Measurements from ENCODE around the gene CD63.

Gene CD63

DNA sequence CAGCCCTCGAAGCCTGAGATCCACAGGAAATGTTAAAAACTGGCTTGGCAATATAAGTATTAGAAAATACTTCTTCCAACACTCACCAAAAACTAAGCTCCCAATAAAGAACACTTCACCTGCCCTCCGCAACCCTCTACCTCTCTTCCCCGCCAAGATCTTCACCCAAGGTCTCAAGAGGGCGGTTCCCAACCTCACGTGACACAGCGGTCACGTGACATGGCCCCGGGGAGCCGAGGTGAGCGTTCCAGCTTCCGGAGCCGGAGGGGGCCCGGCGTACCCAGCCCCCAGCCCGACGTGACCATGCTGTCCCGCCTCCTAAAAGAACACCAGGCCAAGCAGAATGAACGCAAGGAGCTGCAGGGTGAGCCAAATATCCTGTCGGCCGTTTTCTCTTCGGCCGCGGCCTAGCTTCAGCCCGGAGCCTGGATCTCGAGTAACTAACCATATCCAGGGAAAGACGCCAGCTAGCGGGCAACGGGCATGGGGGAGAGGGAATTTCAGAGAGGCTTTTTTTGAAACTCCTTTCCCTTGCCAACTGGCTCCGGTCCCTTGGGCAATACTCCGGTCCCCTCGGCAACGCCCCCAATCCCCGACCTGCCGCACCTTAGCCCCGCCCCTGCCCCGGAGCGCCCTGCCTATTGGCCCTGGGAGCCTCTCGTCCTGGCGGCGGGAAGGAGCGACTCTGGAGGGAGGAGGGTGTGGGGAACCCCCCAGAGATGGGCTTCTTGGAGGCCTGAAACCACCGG is 12.8 kb downstream of the CD63 start, which contains the start of gene BLOC1S1 (continued):
- TF ChIP-seq, protein P1, sequence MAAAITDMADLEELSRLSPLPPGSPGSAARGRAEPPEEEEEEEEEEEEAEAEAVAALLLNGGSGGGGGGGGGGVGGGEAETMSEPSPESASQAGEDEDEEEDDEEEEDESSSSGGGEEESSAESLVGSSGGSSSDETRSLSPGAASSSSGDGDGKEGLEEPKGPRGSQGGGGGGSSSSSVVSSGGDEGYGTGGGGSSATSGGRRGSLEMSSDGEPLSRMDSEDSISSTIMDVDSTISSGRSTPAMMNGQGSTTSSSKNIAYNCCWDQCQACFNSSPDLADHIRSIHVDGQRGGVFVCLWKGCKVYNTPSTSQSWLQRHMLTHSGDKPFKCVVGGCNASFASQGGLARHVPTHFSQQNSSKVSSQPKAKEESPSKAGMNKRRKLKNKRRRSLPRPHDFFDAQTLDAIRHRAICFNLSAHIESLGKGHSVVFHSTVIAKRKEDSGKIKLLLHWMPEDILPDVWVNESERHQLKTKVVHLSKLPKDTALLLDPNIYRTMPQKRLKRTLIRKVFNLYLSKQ (tag by site-specific recombination; IDR thresholded peaks at IDR 0.05; ENCODE audit: borderline replicate concordance): no peak
- TF ChIP-seq KLF7 (tag by site-specific recombination; IDR thresholded peaks at IDR 0.05; ENCODE audit: borderline replicate concordance) (peak; percentile 99), ZBTB7A (tag by site-specific recombination; IDR thresholded peaks at IDR 0.05; ENCODE audit: low read depth) (peak; percentile 92), ZNF621 (tag by site-specific recombination; IDR thresholded peaks at IDR 0.05) (no peak), ZNF670 (tag by site-specific recombination; IDR thresholded peaks at IDR 0.05; ENCODE audit: low read depth) (no peak), ZNF23 (tag by site-specific recombination; IDR thresholded peaks at IDR 0.05; ENCODE audit: borderline replicate concordance) (no peak; the same call in 1 of the 2 replicates), ZNF335 (tag by site-specific recombination; conservative IDR thresholded peaks at IDR 0.05) (peak; percentile 97), KLF8 (tag by site-specific recombination; IDR thresholded peaks at IDR 0.05) (peak; percentile 99), ZNF792 (tag by site-specific recombination; IDR thresholded peaks at IDR 0.05) (no peak), ZNF692 (tag by site-specific recombination; IDR thresholded peaks at IDR 0.05) (peak; percentile 89), HOXC10 (CRISPR knock-in tag; IDR thresholded peaks at IDR 0.05) (no peak), ZNF658 (tag by site-specific recombination; IDR thresholded peaks at IDR 0.05) (no peak), ZNF488 (tag by site-specific recombination; IDR thresholded peaks at IDR 0.05) (no peak), IKZF3 (tag by site-specific recombination; IDR thresholded peaks at IDR 0.05) (peak; percentile 51; the same call in 1 of the 2 replicates), ZNF626 (tag by site-specific recombination; IDR thresholded peaks at IDR 0.05) (no peak), YY2 (tag by site-specific recombination; IDR thresholded peaks at IDR 0.05) (peak; percentile 76), ZNF791 (tag by site-specific recombination; IDR thresholded peaks at IDR 0.05) (no peak), ZNF768 (tag by site-specific recombination; IDR thresholded peaks at IDR 0.05) (no peak), KLF10 (tag by site-specific recombination; IDR thresholded peaks at IDR 0.05) (peak; percentile 98), ZNF366 (tag by site-specific recombination; conservative IDR thresholded peaks at IDR 0.05) (peak; percentile 51), YY1 (tag by site-specific recombination; IDR thresholded peaks at IDR 0.05) (peak; percentile 77), ZNF473 (tag by site-specific recombination; IDR thresholded peaks at IDR 0.05) (no peak)
- TF ChIP-seq, protein P2, sequence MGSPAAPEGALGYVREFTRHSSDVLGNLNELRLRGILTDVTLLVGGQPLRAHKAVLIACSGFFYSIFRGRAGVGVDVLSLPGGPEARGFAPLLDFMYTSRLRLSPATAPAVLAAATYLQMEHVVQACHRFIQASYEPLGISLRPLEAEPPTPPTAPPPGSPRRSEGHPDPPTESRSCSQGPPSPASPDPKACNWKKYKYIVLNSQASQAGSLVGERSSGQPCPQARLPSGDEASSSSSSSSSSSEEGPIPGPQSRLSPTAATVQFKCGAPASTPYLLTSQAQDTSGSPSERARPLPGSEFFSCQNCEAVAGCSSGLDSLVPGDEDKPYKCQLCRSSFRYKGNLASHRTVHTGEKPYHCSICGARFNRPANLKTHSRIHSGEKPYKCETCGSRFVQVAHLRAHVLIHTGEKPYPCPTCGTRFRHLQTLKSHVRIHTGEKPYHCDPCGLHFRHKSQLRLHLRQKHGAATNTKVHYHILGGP (tag by site-specific recombination; IDR thresholded peaks at IDR 0.05): 0 out of 2 replicates have a peak, but pooled peaks have one; percentile 22
- TF ChIP-seq, protein P3, sequence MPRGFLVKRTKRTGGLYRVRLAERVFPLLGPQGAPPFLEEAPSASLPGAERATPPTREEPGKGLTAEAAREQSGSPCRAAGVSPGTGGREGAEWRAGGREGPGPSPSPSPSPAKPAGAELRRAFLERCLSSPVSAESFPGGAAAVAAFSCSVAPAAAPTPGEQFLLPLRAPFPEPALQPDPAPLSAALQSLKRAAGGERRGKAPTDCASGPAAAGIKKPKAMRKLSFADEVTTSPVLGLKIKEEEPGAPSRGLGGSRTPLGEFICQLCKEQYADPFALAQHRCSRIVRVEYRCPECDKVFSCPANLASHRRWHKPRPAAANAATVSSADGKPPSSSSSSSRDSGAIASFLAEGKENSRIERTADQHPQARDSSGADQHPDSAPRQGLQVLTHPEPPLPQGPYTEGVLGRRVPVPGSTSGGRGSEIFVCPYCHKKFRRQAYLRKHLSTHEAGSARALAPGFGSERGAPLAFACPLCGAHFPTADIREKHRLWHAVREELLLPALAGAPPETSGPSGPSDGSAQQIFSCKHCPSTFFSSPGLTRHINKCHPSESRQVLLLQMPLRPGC (tag by site-specific recombination; IDR thresholded peaks at IDR 0.05): peak; percentile 90; the same call in 1 of the 2 replicates
- TF ChIP-seq, protein P4, sequence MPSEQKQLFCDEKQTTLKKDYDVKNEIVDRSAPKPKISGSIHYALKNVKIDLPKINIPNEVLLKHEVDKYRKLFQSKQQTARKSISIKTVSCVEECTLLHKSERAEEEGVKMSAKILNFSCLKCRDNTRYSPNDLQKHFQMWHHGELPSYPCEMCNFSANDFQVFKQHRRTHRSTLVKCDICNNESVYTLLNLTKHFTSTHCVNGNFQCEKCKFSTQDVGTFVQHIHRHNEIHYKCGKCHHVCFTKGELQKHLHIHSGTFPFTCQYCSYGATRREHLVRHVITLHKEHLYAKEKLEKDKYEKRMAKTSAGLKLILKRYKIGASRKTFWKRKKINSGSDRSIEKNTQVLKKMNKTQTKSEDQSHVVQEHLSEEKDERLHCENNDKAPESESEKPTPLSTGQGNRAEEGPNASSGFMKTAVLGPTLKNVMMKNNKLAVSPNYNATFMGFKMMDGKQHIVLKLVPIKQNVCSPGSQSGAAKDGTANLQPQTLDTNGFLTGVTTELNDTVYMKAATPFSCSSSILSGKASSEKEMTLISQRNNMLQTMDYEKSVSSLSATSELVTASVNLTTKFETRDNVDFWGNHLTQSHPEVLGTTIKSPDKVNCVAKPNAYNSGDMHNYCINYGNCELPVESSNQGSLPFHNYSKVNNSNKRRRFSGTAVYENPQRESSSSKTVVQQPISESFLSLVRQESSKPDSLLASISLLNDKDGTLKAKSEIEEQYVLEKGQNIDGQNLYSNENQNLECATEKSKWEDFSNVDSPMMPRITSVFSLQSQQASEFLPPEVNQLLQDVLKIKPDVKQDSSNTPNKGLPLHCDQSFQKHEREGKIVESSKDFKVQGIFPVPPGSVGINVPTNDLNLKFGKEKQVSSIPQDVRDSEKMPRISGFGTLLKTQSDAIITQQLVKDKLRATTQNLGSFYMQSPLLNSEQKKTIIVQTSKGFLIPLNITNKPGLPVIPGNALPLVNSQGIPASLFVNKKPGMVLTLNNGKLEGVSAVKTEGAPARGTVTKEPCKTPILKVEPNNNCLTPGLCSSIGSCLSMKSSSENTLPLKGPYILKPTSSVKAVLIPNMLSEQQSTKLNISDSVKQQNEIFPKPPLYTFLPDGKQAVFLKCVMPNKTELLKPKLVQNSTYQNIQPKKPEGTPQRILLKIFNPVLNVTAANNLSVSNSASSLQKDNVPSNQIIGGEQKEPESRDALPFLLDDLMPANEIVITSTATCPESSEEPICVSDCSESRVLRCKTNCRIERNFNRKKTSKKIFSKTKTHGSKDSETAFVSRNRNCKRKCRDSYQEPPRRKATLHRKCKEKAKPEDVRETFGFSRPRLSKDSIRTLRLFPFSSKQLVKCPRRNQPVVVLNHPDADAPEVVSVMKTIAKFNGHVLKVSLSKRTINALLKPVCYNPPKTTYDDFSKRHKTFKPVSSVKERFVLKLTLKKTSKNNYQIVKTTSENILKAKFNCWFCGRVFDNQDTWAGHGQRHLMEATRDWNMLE (tag by site-specific recombination; conservative IDR thresholded peaks at IDR 0.05; ENCODE audit: low read depth): peak; percentile 70
- TF ChIP-seq, protein P5, sequence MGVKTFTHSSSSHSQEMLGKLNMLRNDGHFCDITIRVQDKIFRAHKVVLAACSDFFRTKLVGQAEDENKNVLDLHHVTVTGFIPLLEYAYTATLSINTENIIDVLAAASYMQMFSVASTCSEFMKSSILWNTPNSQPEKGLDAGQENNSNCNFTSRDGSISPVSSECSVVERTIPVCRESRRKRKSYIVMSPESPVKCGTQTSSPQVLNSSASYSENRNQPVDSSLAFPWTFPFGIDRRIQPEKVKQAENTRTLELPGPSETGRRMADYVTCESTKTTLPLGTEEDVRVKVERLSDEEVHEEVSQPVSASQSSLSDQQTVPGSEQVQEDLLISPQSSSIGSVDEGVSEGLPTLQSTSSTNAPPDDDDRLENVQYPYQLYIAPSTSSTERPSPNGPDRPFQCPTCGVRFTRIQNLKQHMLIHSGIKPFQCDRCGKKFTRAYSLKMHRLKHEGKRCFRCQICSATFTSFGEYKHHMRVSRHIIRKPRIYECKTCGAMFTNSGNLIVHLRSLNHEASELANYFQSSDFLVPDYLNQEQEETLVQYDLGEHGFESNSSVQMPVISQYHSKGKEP (tag by site-specific recombination; IDR thresholded peaks at IDR 0.05): 0 out of 2 replicates have a peak, but pooled peaks have one; percentile 25
